Ectodermal cell (in vitro differentiated cells): Measurements from ENCODE around the gene ZC3H14.

Experiments
- H3K27ac ChIP-seq: 2 replicates; pipeline ENCODE4 v1.7.0; 2013; ENCODE audit warnings: mild to moderate bottlenecking, low read depth, low read length; ENCODE audit not compliant: insufficient read depth, poor library complexity, severe bottlenecking
- H3K27me3 ChIP-seq: 2 replicates; pipeline ENCODE4 v1.7.0; 2013; ENCODE audit warnings: mild to moderate bottlenecking, low read length; ENCODE audit not compliant: insufficient read depth, control insufficient read depth, poor library complexity, severe bottlenecking
- H3K36me3 ChIP-seq: one replicate; pipeline ENCODE4 v1.7.0; 2013; ENCODE audit warnings: low read length; ENCODE audit not compliant: control insufficient read depth, insufficient read depth
- H3K4me1 ChIP-seq: one replicate; pipeline ENCODE4 v1.7.0; 2013; ENCODE audit warnings: low read length; ENCODE audit not compliant: control insufficient read depth, insufficient read depth
- H3K4me3 ChIP-seq: 2 replicates; pipeline ENCODE4 v1.7.0; 2013; ENCODE audit warnings: low read depth, low read length, control low read depth; ENCODE audit not compliant: insufficient read depth
- H3K9me3 ChIP-seq: 2 replicates; pipeline ENCODE4 v1.7.0; 2013; ENCODE audit warnings: mild to moderate bottlenecking, low read length, moderate library complexity; ENCODE audit not compliant: control insufficient read depth
- WGBS, 2 experiments: methylation state at CpG; one replicate each; pipeline ENCODE4 v1.1.7; 2013; ENCODE audit warnings: missing lambda C conversion rate in 2 of 2; 5-methylcytosine and 5-hydroxymethylcytosine counted together

Gene ZC3H14

GRCh38 chr14:88618476-88618875 is 55.6 kb downstream of the ZC3H14 start:
- H3K9me3 ChIP-seq: no peaks in the 10 kb centered on the region
- no peak overlapping the region for H3K27ac ChIP-seq
- H3K36me3 ChIP-seq: no peaks in the 10 kb centered on the region
- no peak overlapping the region for H3K4me3 ChIP-seq
- no peaks in the 10 kb centered on the region for H3K4me1 ChIP-seq
- 65 to 72% methylated on average over 5 of the region's 5 CpGs for WGBS, 2 experiments
- H3K27me3 ChIP-seq: no peaks in the 10 kb centered on the region

- H3K9me3 ChIP-seq: no peaks in the 10 kb centered on the region
- no peak overlapping the region for H3K27ac ChIP-seq
- H3K4me1 ChIP-seq: no peaks in the 10 kb centered on the region
- H3K36me3 ChIP-seq: no peaks in the 10 kb centered on the region
- WGBS, 2 experiments: 89 to 98% methylated on average over 2 of the region's 2 CpGs
- no peaks in the 10 kb centered on the region for H3K27me3 ChIP-seq
- H3K4me3 ChIP-seq: no peak overlapping the region
Observed at GRCh38 chr14:88621100-88621499, 58.3 kb downstream of the ZC3H14 start.

- H3K27me3 ChIP-seq: no peaks in the 10 kb centered on the region
- H3K4me3 ChIP-seq: no peak overlapping the region
- H3K27ac ChIP-seq: no peak overlapping the region
- no peaks in the 10 kb centered on the region for H3K4me1 ChIP-seq
- 94 to 96% methylated on average over 3 of the region's 3 CpGs for WGBS, 2 experiments
- H3K36me3 ChIP-seq: no peaks in the 10 kb centered on the region
- H3K9me3 ChIP-seq: no peaks in the 10 kb centered on the region
Observed at GRCh38 chr14:88625671-88626070, 62.8 kb downstream of the ZC3H14 start.

- H3K9me3 ChIP-seq: no peaks in the 10 kb centered on the region
- no peak overlapping the region for H3K4me3 ChIP-seq
- no peaks in the 10 kb centered on the region for H3K4me1 ChIP-seq
- H3K27ac ChIP-seq: no peak overlapping the region
- no peaks in the 10 kb centered on the region for H3K27me3 ChIP-seq
- no peaks in the 10 kb centered on the region for H3K36me3 ChIP-seq
Observed at GRCh38 chr14:88628033-88628432, 65.2 kb downstream of the ZC3H14 start.

GRCh38 chr14:88628462-88628861 is 65.6 kb downstream of the ZC3H14 start:
- Histone ChIP-seq H3K4me1 (no peaks in the 10 kb centered on the region), H3K4me3 (no peak overlapping the region), H3K9me3 (no peaks in the 10 kb centered on the region), H3K27ac (no peak overlapping the region), H3K27me3 (no peaks in the 10 kb centered on the region), H3K36me3 (no peaks in the 10 kb centered on the region)

DNA sequence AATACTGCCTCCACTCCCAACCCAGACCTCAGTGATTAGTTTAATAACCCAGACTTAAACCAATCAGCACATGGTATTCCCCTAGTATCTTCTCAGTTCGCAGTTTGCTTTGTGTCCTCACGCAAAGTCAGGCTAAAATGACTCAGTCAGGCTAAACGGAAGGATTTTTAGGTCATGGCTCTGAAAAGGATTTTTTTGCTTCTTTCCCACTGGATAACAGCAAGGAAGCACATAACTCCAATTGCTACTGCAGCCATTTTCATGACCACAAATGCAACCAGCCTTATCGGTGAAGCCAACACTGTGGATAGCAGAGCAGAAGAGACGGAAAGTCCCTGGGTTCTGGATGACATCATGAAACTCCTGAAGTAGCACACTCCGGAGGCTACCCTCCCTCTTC is 67.7 kb downstream of the ZC3H14 start:
- no peak overlapping the region for H3K4me3 ChIP-seq
- H3K27me3 ChIP-seq: no peaks in the 10 kb centered on the region
- H3K36me3 ChIP-seq: no peaks in the 10 kb centered on the region
- 86 to 88% methylated on average over 6 of the region's 6 CpGs for WGBS, 2 experiments
- no peaks in the 10 kb centered on the region for H3K9me3 ChIP-seq
- H3K27ac ChIP-seq: no peak overlapping the region
- no peaks in the 10 kb centered on the region for H3K4me1 ChIP-seq

- H3K36me3 ChIP-seq: no peaks in the 10 kb centered on the region
- H3K27ac ChIP-seq: no peak overlapping the region
- WGBS, 2 experiments: 72 to 87% methylated on average over 2 to 3 of the region's 3 CpGs
- H3K9me3 ChIP-seq: no peaks in the 10 kb centered on the region
- no peak overlapping the region for H3K4me3 ChIP-seq
- H3K4me1 ChIP-seq: no peaks in the 10 kb centered on the region
- H3K27me3 ChIP-seq: no peaks in the 10 kb centered on the region
Observed at GRCh38 chr14:88631091-88631490, 68.3 kb downstream of the ZC3H14 start.

DNA sequence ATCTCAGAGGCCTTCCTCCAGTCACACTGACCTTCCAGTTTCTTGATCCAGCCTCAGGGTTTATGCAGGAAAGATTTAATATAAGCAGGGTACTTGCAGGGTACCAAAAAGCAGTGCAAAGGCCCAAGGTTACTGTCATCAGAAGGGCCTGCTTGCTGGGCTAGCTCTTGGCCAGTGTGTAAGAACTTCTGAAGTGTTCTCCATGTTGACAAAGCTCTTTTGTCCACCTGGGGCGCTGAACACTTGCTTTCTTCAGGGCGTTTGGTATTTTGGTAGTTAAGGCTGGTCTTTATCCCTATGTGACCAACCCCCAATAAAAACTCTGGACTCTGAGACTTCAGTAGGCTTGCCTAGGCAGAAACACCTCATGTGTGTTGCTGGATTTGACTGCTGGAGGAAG is 69.7 kb downstream of the ZC3H14 start:
- no peaks in the 10 kb centered on the region for H3K4me1 ChIP-seq
- H3K36me3 ChIP-seq: no peaks in the 10 kb centered on the region
- no peaks in the 10 kb centered on the region for H3K27me3 ChIP-seq
- H3K27ac ChIP-seq: no peak overlapping the region
- no peak overlapping the region for H3K4me3 ChIP-seq
- WGBS, 2 experiments: 94 to 100% methylated on average over 2 of the region's 2 CpGs
- no peaks in the 10 kb centered on the region for H3K9me3 ChIP-seq

GRCh38 chr14:88639221-88639620 is 76.4 kb downstream of the ZC3H14 start:
- Histone ChIP-seq H3K4me3 (no peak overlapping the region), H3K9me3 (no peaks in the 10 kb centered on the region), H3K4me1 (no peaks in the 10 kb centered on the region), H3K36me3 (no peaks in the 10 kb centered on the region), H3K27ac (no peak overlapping the region), H3K27me3 (no peaks in the 10 kb centered on the region)
- WGBS, 2 experiments: 80 to 83% methylated on average over 1 of the region's 1 CpG

DNA sequence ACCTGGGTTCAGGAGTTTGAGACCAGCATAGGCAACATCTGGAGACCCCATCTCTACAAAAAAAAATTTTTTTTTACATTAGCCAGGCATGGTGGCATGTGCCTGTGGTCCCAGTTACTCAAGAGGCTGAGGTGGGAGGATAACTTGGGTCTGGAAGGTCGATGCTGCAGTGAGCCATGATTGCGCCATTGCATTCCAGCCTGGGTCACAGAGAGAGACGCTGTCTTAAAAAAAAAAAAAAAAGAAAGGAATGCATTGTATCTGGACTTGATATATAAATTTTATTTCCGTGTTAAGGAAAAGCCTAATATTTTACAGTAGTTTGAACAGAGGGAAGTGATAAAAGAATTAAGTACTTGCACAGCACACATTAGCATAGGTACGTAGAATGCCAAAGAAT is 97.2 kb downstream of the ZC3H14 start:
- H3K9me3 ChIP-seq: no peaks in the 10 kb centered on the region
- no peaks in the 10 kb centered on the region for H3K36me3 ChIP-seq
- no peak overlapping the region for H3K4me3 ChIP-seq
- no peak overlapping the region for H3K27ac ChIP-seq
- no peaks in the 10 kb centered on the region for H3K27me3 ChIP-seq
- WGBS, 2 experiments: 96% methylated on average over 5 of the region's 5 CpGs
- no peaks in the 10 kb centered on the region for H3K4me1 ChIP-seq

GRCh38 chr14:88667555-88668273 is 104.9 kb downstream of the ZC3H14 start:
- Histone ChIP-seq H3K9me3 (no peaks in the 10 kb centered on the region), H3K27me3 (no peaks in the 10 kb centered on the region), H3K27ac (no peak overlapping the region), H3K4me3 (no peak overlapping the region), H3K36me3 (no peaks in the 10 kb centered on the region), H3K4me1 (no peaks in the 10 kb centered on the region)
- 63 to 72% methylated on average over 4 of the region's 4 CpGs for WGBS, 2 experiments
